Activated naive CD4-positive, alpha-beta T cell treated with anti-CD3 and anti-CD28 coated beads for 36 hours (primary cell): ENCODE data around the gene ITGA1. TPM values are rescaled to one million over a fixed set of nuclear protein-coding genes. Genes with fewer than 3 reads are reported as not detected.

Experiments used
- CTCF ChIA-PET: fragments of 350-600 bp; sonication (Branson Sonifier 250); formaldehyde crosslinking; loops from one replicate; lab custom pipeline; 2021; ENCODE audit warnings: antibody characterized with exemption; lab: Charles Lee
- DNase-seq: peaks from one replicate; pipeline ENCODE4 v3.0.0-alpha.2; 2020
- H3K27ac Mint-ChIP-seq: one replicate; pipeline ENCODE4 v1.8.0; 2021; ENCODE audit warnings: mild to moderate bottlenecking, mixed read lengths
- H3K27me3 Mint-ChIP-seq: one replicate; pipeline ENCODE4 v1.8.0; 2021; ENCODE audit warnings: low read depth, mixed read lengths
- H3K36me3 Mint-ChIP-seq: one replicate; pipeline ENCODE4 v1.8.0; 2021; ENCODE audit warnings: low read depth, mixed read lengths
- H3K4me1 Mint-ChIP-seq: one replicate; pipeline ENCODE4 v1.8.0; 2021; ENCODE audit warnings: low read depth, mixed read lengths
- H3K4me3 Mint-ChIP-seq: one replicate; pipeline ENCODE4 v1.8.0; 2021; ENCODE audit warnings: mild to moderate bottlenecking, moderate library complexity, mixed read lengths
- H3K9me3 Mint-ChIP-seq: one replicate; pipeline ENCODE4 v1.8.0; 2021; ENCODE audit warnings: mixed read lengths
- intact Hi-C: fragments of 100-400 bp; cut with micrococcal nuclease; formaldehyde crosslinking; loops from one replicate; pipeline ENCODE4 v1.15.1; 2023
- total RNA-seq, 2 experiments: library from RNA; stranded (reverse); gene quantifications; one replicate each; pipeline ENCODE4 v1.2.3, GENCODE V29; 2021

Gene ITGA1
- total RNA-seq, 2 experiments from 2014 or later, result 0.69 to 1.2 TPM

DNA sequence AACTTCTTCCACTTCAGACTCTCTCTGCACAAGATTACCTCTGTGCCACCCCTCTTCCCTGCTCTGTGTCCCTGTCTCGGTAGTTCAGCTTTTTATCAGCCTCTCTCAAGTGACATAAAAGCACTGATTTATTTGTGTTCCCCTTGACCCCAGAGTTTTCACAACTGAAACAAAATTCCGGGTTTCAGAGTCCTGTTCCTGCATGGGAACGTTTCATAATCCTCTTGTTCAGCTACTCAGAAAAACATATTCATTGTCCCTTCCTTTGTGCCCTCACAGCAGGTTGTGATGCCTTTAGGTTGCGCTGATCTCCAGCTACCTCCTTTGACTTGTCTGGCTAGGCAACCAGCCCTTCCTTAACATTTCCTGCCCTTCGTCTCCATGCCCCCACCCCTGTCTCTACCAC, 13.7 kb upstream of the ITGA1 start:
- H3K4me1 Mint-ChIP-seq, result peaks cover 41% of the 10 kb centered on the region
- no peak overlapping the region for H3K4me3 Mint-ChIP-seq
- H3K27ac Mint-ChIP-seq, result no peak overlapping the region
- DNase-seq, result no peak
- intact Hi-C loops, result loop anchor here (5.0 to 10.0 kb wide), 2 partner anchors 233 to 1809 kb away; no protein-coding TSS in a partner anchor
- H3K36me3 Mint-ChIP-seq, result no peaks in the 10 kb centered on the region
- CTCF ChIA-PET, result interaction anchor here (1.3 kb wide), 1 partner anchor 81 kb away, joined by 4 read pairs; no protein-coding TSS in a partner anchor
- no peaks in the 10 kb centered on the region for H3K27me3 Mint-ChIP-seq
- H3K9me3 Mint-ChIP-seq, result no peaks in the 10 kb centered on the region

DNA sequence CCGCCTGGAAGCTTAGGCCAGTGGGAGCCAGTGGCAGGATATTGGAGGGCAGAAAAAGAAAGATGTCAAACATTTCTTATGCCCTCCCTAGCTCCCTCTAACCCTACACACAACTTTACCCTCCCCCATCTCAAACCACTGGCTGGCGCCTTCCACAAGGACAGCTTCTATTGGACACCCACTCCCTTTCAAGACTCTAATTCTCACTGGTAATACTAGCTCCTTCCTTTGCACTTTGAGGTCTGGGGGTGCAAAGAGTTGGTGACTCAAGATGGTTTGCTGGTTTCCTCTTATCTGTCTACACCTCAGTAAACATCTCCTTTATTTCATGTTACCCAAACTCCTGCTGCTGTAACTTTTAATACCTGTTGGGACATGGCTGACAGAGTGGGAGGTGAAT, 11.6 kb upstream of the ITGA1 start:
- intact Hi-C loops, result loop anchor here (10.0 kb wide), 1 partner anchor 1811 kb away; no protein-coding TSS in a partner anchor
- H3K36me3 Mint-ChIP-seq, result no peaks in the 10 kb centered on the region
- no peak overlapping the region for H3K27ac Mint-ChIP-seq
- no peak overlapping the region for H3K4me3 Mint-ChIP-seq
- CTCF ChIA-PET, result interaction anchor here (0.6 to 1.0 kb wide), 2 partner anchors 41 to 83 kb away, joined by 3 to 5 read pairs; no protein-coding TSS in a partner anchor
- no peaks in the 10 kb centered on the region for H3K9me3 Mint-ChIP-seq
- H3K27me3 Mint-ChIP-seq, result no peaks in the 10 kb centered on the region
- peaks cover 41% of the 10 kb centered on the region for H3K4me1 Mint-ChIP-seq
- peak; percentile 34 for DNase-seq

DNA sequence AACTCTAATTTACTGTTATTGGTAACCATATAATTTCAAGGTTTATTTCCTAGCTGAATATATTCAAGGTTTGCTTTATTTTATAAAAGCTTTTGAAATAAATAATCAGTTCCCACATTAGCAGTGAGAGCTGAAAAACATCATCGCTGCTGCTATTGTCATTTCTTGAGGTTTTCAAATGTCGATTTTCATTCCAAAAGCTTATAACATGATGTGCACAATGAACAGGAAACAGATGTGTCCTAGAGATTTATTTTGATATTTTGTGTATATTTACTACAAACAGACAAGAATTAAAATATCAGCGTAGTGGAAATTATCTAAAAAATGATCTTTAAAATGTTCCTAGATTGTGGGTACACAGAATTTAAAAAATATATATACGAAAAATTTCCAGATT, 10.5 kb upstream of the ITGA1 start:
- Mint-ChIP-seq H3K9me3 (no peaks in the 10 kb centered on the region), H3K36me3 (no peaks in the 10 kb centered on the region), H3K27ac (no peak overlapping the region), H3K4me3 (no peak overlapping the region), H3K27me3 (no peaks in the 10 kb centered on the region), H3K4me1 (peaks cover 30% of the 10 kb centered on the region)
- DNase-seq, result no peak
- intact Hi-C loops, result loop anchor here (10.0 kb wide), 1 partner anchor 1812 kb away; no protein-coding TSS in a partner anchor
- CTCF ChIA-PET, result interaction anchor here (1.0 kb wide), 1 partner anchor 84 kb away, joined by 3 read pairs; no protein-coding TSS in a partner anchor

DNA sequence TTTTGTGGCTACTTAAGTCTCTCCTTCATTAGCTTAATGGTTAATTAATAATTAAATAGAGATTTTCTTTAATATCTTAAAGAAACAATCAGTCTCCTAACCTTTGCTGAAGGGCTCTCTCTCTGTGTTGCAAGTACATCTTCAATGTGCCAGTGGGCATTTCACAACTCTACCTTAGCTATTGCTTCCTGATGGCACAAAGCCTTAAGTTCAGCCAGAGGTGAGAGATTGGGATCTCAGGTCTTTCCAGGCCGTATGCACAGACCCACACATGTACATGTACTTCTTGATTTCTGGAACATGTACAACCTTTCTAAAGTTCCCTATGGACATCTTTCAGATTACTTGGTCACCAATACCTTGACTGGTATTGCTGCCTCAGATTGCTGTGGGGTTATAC, 8.9 kb upstream of the ITGA1 start:
- Mint-ChIP-seq H3K4me1 (peaks cover 18% of the 10 kb centered on the region), H3K27ac (no peak overlapping the region), H3K36me3 (no peaks in the 10 kb centered on the region), H3K4me3 (no peak overlapping the region), H3K27me3 (peaks cover 4% of the 10 kb centered on the region), H3K9me3 (no peaks in the 10 kb centered on the region)
- no peak for DNase-seq
- CTCF ChIA-PET, result interaction anchor here (1.9 kb wide), 1 partner anchor 137 kb away, joined by 6 read pairs; no protein-coding TSS in a partner anchor
- intact Hi-C loops, result loop anchor here (10.0 kb wide), 1 partner anchor 1814 kb away; no protein-coding TSS in a partner anchor

DNA sequence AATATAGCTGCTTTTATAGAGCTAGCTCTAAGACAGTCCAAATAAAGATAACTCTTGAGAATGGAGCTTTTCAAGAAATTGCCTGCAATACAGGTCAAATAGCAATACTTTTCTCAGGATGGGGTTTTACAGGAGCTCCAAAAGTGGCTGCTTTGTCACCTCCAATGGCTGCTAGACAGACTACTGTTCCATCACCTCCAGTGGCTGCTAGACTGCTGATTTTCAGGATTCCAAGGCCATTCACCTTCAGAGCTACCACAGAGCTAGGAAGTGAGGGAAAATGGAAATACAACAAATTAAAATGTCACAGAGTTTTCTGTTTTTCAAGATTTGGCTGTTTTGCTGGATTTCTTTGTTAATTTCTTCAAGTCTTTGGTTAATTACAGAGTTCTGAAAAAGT, 8.5 kb upstream of the ITGA1 start:
- CTCF ChIA-PET, result interaction anchor here (1.9 kb wide), 1 partner anchor 136 kb away, joined by 6 read pairs; no protein-coding TSS in a partner anchor
- Mint-ChIP-seq H3K4me3 (no peak overlapping the region), H3K27me3 (peaks cover 4% of the 10 kb centered on the region), H3K4me1 (peaks cover 14% of the 10 kb centered on the region), H3K36me3 (no peaks in the 10 kb centered on the region), H3K9me3 (no peaks in the 10 kb centered on the region), H3K27ac (no peak overlapping the region)
- DNase-seq, result no peak
- intact Hi-C loops, result loop anchor here (10.0 kb wide), 1 partner anchor 1814 kb away; no protein-coding TSS in a partner anchor

DNA sequence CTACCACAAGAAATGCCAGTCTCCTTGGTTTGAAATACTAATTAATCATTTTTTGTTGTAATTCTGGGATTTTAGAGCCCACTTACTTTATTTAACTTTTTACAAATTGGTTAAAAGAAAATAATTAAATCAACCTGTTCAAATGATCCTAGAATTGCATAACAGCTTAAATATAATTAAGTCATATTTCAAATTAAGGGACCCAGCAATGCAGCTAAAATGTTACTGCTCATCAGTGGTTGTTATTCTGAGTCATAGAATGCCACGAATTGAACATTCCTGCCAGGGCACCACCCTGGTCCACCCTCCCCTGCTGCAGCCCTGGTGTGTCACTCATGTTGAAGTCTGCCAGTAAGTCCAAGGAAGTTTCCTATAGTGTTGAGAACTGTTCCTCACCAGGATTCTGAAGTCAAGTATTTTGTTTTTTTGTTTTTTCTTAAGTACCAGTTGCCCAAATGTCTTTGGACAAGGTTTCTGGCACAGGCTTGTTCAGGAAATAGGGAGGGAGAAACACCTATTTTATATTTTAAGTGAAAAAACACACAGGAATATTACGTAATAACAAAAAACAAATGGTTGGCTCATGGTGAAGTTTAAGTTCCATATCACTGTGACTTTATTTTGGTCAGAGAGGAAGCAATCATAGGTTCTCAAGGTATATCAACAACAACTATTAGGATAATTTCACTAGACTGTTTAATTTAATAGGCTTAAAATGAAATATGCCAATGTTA, 4.3 kb upstream of the ITGA1 start:
- Mint-ChIP-seq H3K27me3 (peaks cover 6% of the 10 kb centered on the region), H3K27ac (no peak overlapping the region), H3K4me1 (peaks cover 11% of the 10 kb centered on the region), H3K36me3 (no peaks in the 10 kb centered on the region), H3K9me3 (no peaks in the 10 kb centered on the region), H3K4me3 (no peak overlapping the region)
- CTCF ChIA-PET, result interaction anchor here (1.0 kb wide), 1 partner anchor 132 kb away, joined by 3 read pairs; no protein-coding TSS in a partner anchor
- no peak for DNase-seq
- intact Hi-C loops, result no loop called here

- Mint-ChIP-seq H3K4me3 (no peak overlapping the region), H3K9me3 (no peaks in the 10 kb centered on the region), H3K4me1 (peaks cover 15% of the 10 kb centered on the region), H3K36me3 (no peaks in the 10 kb centered on the region), H3K27ac (no peak overlapping the region), H3K27me3 (peaks cover 8% of the 10 kb centered on the region)
- DNase-seq, result no peak
- CTCF ChIA-PET, result interaction anchor here (0.6 kb wide), 1 partner anchor 303 kb away, joined by 3 read pairs; no protein-coding TSS in a partner anchor
- intact Hi-C loops, result loop anchor here (5.0 kb wide), 1 partner anchor 223 kb away; no protein-coding TSS in a partner anchor
These were observed 3.0 kb upstream of the ITGA1 start for GRCh38 chr5:52784737-52785136.

DNA sequence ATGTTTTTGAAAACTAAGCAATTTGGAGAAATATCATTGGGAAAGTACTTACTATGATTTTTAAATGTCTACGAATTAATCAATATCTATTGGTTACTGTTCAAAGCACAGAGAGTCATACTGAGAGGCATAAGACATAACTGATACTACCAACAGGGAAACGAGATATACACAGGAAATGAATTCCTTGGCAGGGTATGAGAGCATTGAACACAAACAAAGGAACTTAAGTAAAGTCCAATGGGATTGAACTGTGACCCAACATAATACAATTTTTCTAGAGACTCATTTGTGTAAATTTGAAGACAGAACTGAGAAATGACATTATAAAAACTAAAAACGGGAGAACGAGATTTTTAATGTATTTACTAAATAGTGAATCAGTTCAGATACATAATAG, 1.3 kb upstream of the ITGA1 start:
- no peak overlapping the region for H3K4me3 Mint-ChIP-seq
- H3K27me3 Mint-ChIP-seq, result peaks cover 8% of the 10 kb centered on the region
- no peaks in the 10 kb centered on the region for H3K36me3 Mint-ChIP-seq
- intact Hi-C loops, result loop anchor here (5.0 kb wide), 1 partner anchor 221 kb away; no protein-coding TSS in a partner anchor
- H3K27ac Mint-ChIP-seq, result no peak overlapping the region
- no peak for DNase-seq
- H3K9me3 Mint-ChIP-seq, result no peaks in the 10 kb centered on the region
- CTCF ChIA-PET, result interaction anchor here (0.7 to 2.2 kb wide), 3 partner anchors 13 to 128 kb away, joined by 3 to 11 read pairs (median 8); no protein-coding TSS in a partner anchor
- H3K4me1 Mint-ChIP-seq, result peaks cover 15% of the 10 kb centered on the region

- Mint-ChIP-seq H3K27me3 (peaks cover 8% of the 10 kb centered on the region), H3K4me3 (peak overlapping the region; percentile 84), H3K9me3 (no peaks in the 10 kb centered on the region), H3K4me1 (peaks cover 15% of the 10 kb centered on the region), H3K36me3 (no peaks in the 10 kb centered on the region), H3K27ac (peak overlapping the region; percentile 44)
- intact Hi-C loops, result loop anchor here (1.0 to 5.0 kb wide), 9 partner anchors 13 to 309 kb away; no protein-coding TSS in a partner anchor
- peak; percentile 67 for DNase-seq
- CTCF ChIA-PET, result interaction anchor here (0.6 to 2.2 kb wide), 6 partner anchors 12 to 138 kb away, joined by 3 to 11 read pairs (median 5); no protein-coding TSS in a partner anchor
These were observed 642 bp upstream of the ITGA1 start for GRCh38 chr5:52786949-52787599.

- no peaks in the 10 kb centered on the region for H3K36me3 Mint-ChIP-seq
- intact Hi-C loops, result loop anchor here (5.0 kb wide), 1 partner anchor 219 kb away; no protein-coding TSS in a partner anchor
- CTCF ChIA-PET, result interaction anchor here (2.2 kb wide), 1 partner anchor 11 kb away, joined by 11 read pairs; no protein-coding TSS in a partner anchor
- H3K4me1 Mint-ChIP-seq, result peaks cover 15% of the 10 kb centered on the region
- no peaks in the 10 kb centered on the region for H3K9me3 Mint-ChIP-seq
- no peak for DNase-seq
- H3K27me3 Mint-ChIP-seq, result peaks cover 4% of the 10 kb centered on the region
- no peak overlapping the region for H3K27ac Mint-ChIP-seq
- H3K4me3 Mint-ChIP-seq, result peak overlapping the region; percentile 84
These were observed 747 bp downstream of the ITGA1 start for GRCh38 chr5:52788505-52788821.

GRCh38 chr5:52789378-52789777, 1.7 kb downstream of the ITGA1 start:
- CTCF ChIA-PET, result interaction anchor here (1.0 to 1.2 kb wide), 2 partner anchors 10 to 97 kb away, joined by 3 to 7 read pairs; no protein-coding TSS in a partner anchor
- peaks cover 4% of the 10 kb centered on the region for H3K27me3 Mint-ChIP-seq
- no peaks in the 10 kb centered on the region for H3K36me3 Mint-ChIP-seq
- H3K27ac Mint-ChIP-seq, result no peak overlapping the region
- H3K4me1 Mint-ChIP-seq, result peaks cover 15% of the 10 kb centered on the region
- intact Hi-C loops, result loop anchor here (5.0 kb wide), 1 partner anchor 218 kb away; no protein-coding TSS in a partner anchor
- no peaks in the 10 kb centered on the region for H3K9me3 Mint-ChIP-seq
- H3K4me3 Mint-ChIP-seq, result no peak overlapping the region
- no peak for DNase-seq
